Upper lobe of left lung (tissue), 6 donors: Measurements from ENCODE around the gene THRA. TPM values are rescaled to one million over a fixed set of nuclear protein-coding genes. Genes with fewer than 3 reads are reported as not detected.

Source experiments
- ATAC-seq, 2 donors: fragments of 200-7000 bp; cut with Tn5 transposase; one replicate each; pipeline ENCODE4 v1.9.1; 2022; ENCODE audit warnings: mild to moderate bottlenecking in 2 of 2, moderate library complexity in 2 of 2; ENCODE audit not compliant: low FRiP score in 2 of 2
- DNase-seq, 2 donors: peaks; one replicate each; pipeline ENCODE4 v3.0.0-alpha.2; 2019 to 2020
- H3K27ac ChIP-seq, 4 donors: fragments of 200-600 bp; sonication (generic); one replicate each; pipeline ENCODE4 v1.5.1; 2016 to 2019
- H3K27me3 ChIP-seq, 4 donors: fragments of 200-600 bp; sonication (generic); one replicate each; pipeline ENCODE4 v1.5.1; 2017 to 2019
- H3K36me3 ChIP-seq, 4 donors: fragments of 200-600 bp; sonication (generic); one replicate each; pipeline ENCODE4 v1.5.1; 2016 to 2019
- H3K4me1 ChIP-seq, 4 donors: fragments of 200-600 bp; sonication (generic); one replicate each; pipeline ENCODE4 v1.5.1; 2018 to 2019
- H3K4me3 ChIP-seq, 4 donors: fragments of 200-600 bp; sonication (generic); one replicate each; pipeline ENCODE4 v1.5.1; 2017 to 2019; ENCODE audit warnings: mild to moderate bottlenecking in 2 of 4, moderate library complexity in 1 of 4
- H3K9me3 ChIP-seq, 4 donors: fragments of 200-600 bp; sonication (generic); one replicate each; pipeline ENCODE4 v1.5.1; 2018 to 2019
- CTCF ChIP-seq, 6 experiments: fragments of 450-650 bp in 4 of 6; fragments of 200-600 bp in 2 of 6; sonication (generic) in 2 of 6; IDR thresholded peaks; one replicate each; pipeline ENCODE4 v1.5.1; 2016 to 2019; ENCODE audit warnings: antibody characterized with exemption in 6 of 6
- EP300 ChIP-seq, 4 donors: sonication (generic); formaldehyde crosslinking; IDR thresholded peaks; one replicate each; pipeline ENCODE4 v1.5.1; 2017; ENCODE audit warnings: antibody characterized with exemption in 4 of 4, control low read depth in 2 of 4
- POLR2A ChIP-seq, 4 donors: fragments of 450-650 bp; IDR thresholded peaks; one replicate each; pipeline ENCODE4 v1.5.1; 2016 to 2017; ENCODE audit warnings: antibody characterized with exemption in 4 of 4, mild to moderate bottlenecking in 2 of 4
- POLR2AphosphoS5 ChIP-seq, 2 donors: sonication (generic); formaldehyde crosslinking; IDR thresholded peaks; one replicate each; pipeline ENCODE4 v1.5.1; 2017; ENCODE audit warnings: antibody characterized with exemption in 2 of 2
- WGBS, 2 donors: methylation state at CpG; one replicate each; pipeline ENCODE4 v1.1.5; 2017 to 2018; 5-methylcytosine and 5-hydroxymethylcytosine counted together
- total RNA-seq, 6 donors: library from RNA; depleted of rRNA in 4 of 6; stranded (reverse); fragments of >200 nt in 4 of 6; gene quantifications; one replicate each; pipeline versions ENCODE4 v1.1.0 to v1.2.1, GENCODE V29; 2016 to 2021
- donor health status: DM: no; HTN: no; CAD: no; lungs with moderate emphysema.
- donor health status: DM: no; HTN: yes; CAD: no; lungs with severe emphysema.

Gene THRA
- total RNA-seq, 6 donors from 2014 or later, result 31.0 to 55.3 (median 49.9) TPM

GRCh38 chr17:40103071-40103661 lies 40.4 kb downstream of the THRA start:
- Histone ChIP-seq H3K36me3 (no peaks in the 10 kb centered on the region), H3K27me3 (no peaks in the 10 kb centered on the region), H3K9me3 (no peaks in the 10 kb centered on the region), H3K4me3 (no peak overlapping the region), H3K27ac (peak overlapping the region; percentile 87 to 96 (median 91)), H3K4me1 (peaks cover 77 to 100% (median 89%) of the 10 kb centered on the region in 4 donors)
- WGBS, 2 donors, result 49 to 60% methylated on average over 3 of the region's 3 CpGs
- ATAC-seq (no peak), DNase-seq (peak in 1 of 2 donors; percentile 58)
- TF ChIP-seq POLR2A (IDR thresholded peaks at IDR 0.05), result no peak
- TF ChIP-seq EP300 (IDR thresholded peaks at IDR 0.05), result no peak

- H3K27ac ChIP-seq, result peak overlapping the region; percentile 87 to 96 (median 91)
- WGBS, 2 donors, result 22 to 27% methylated on average over 2 of the region's 2 CpGs
These were observed 40.9 kb downstream of the THRA start for GRCh38 chr17:40103688-40104087.

GRCh38 chr17:40104594-40105486 lies 42.1 kb downstream of the THRA start:
- no peak for TF ChIP-seq POLR2AphosphoS5 (IDR thresholded peaks at IDR 0.05)
- no peak for TF ChIP-seq POLR2A (IDR thresholded peaks at IDR 0.05)
- no peak for TF ChIP-seq EP300 (IDR thresholded peaks at IDR 0.05)
- no peak for TF ChIP-seq CTCF (IDR thresholded peaks at IDR 0.05)
- H3K36me3 ChIP-seq, result no peaks in the 10 kb centered on the region
- H3K4me3 ChIP-seq, result no peak overlapping the region
- no peaks in the 10 kb centered on the region for H3K9me3 ChIP-seq
- ATAC-seq (no peak), DNase-seq (peak in 1 of 2 donors; percentile 71)
- H3K27ac ChIP-seq, result peak overlapping the region; percentile 91 to 97 (median 94)
- WGBS, 2 donors, result 59 to 68% methylated on average over 3 of the region's 3 CpGs
- H3K4me1 ChIP-seq, result peaks cover 87 to 100% (median 94%) of the 10 kb centered on the region in 4 donors
- no peaks in the 10 kb centered on the region for H3K27me3 ChIP-seq

More at GRCh38 chr17:40103688-40104087, 40.9 kb downstream of the THRA start:
- DNase-seq (no peak), ATAC-seq (no peak)
- H3K9me3 ChIP-seq, result no peaks in the 10 kb centered on the region
- H3K4me3 ChIP-seq, result no peak overlapping the region
- H3K4me1 ChIP-seq, result peaks cover 76 to 100% (median 89%) of the 10 kb centered on the region in 4 donors
- no peak for TF ChIP-seq POLR2A (IDR thresholded peaks at IDR 0.05)
- no peak for TF ChIP-seq EP300 (IDR thresholded peaks at IDR 0.05)
- no peak for TF ChIP-seq CTCF (IDR thresholded peaks at IDR 0.05)
- no peaks in the 10 kb centered on the region for H3K36me3 ChIP-seq
- no peaks in the 10 kb centered on the region for H3K27me3 ChIP-seq

- no peak overlapping the region for H3K4me3 ChIP-seq
- WGBS, 2 donors, result 72 to 77% methylated on average over 5 of the region's 5 CpGs
- no peaks in the 10 kb centered on the region for H3K36me3 ChIP-seq
- ATAC-seq (no peak), DNase-seq (no peak)
- TF ChIP-seq POLR2AphosphoS5 (IDR thresholded peaks at IDR 0.05), result no peak
- no peak for TF ChIP-seq CTCF (IDR thresholded peaks at IDR 0.05)
- TF ChIP-seq EP300 (IDR thresholded peaks at IDR 0.05), result no peak
- no peak for TF ChIP-seq POLR2A (IDR thresholded peaks at IDR 0.05)
- no peaks in the 10 kb centered on the region for H3K27me3 ChIP-seq
- no peaks in the 10 kb centered on the region for H3K9me3 ChIP-seq
- H3K27ac ChIP-seq, result peak overlapping the region; percentile 91 to 97 (median 93)
- peaks cover 97 to 100% (median 99%) of the 10 kb centered on the region in 4 donors for H3K4me1 ChIP-seq
These were observed 43.3 kb downstream of the THRA start for GRCh38 chr17:40105861-40106759.
